Activated CD4-positive, CD25-positive, alpha-beta regulatory T cell treated with anti-CD3 and anti-CD28 coated beads, Interleukin-2, amount 50 U/mL, for 72 hours (primary cell): ENCODE data around the gene BLZF1.
"Not testable (repeated sequence)": the region's sequence is repeated elsewhere in the genome, so short reads cannot be mapped to it uniquely, and the experiment has no call there.

Source experiments
- DNase-seq: peaks from one replicate; pipeline ENCODE4 v3.0.0; 2021

BLZF1 gene, protein sequence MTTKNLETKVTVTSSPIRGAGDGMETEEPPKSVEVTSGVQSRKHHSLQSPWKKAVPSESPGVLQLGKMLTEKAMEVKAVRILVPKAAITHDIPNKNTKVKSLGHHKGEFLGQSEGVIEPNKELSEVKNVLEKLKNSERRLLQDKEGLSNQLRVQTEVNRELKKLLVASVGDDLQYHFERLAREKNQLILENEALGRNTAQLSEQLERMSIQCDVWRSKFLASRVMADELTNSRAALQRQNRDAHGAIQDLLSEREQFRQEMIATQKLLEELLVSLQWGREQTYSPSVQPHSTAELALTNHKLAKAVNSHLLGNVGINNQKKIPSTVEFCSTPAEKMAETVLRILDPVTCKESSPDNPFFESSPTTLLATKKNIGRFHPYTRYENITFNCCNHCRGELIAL

DNA sequence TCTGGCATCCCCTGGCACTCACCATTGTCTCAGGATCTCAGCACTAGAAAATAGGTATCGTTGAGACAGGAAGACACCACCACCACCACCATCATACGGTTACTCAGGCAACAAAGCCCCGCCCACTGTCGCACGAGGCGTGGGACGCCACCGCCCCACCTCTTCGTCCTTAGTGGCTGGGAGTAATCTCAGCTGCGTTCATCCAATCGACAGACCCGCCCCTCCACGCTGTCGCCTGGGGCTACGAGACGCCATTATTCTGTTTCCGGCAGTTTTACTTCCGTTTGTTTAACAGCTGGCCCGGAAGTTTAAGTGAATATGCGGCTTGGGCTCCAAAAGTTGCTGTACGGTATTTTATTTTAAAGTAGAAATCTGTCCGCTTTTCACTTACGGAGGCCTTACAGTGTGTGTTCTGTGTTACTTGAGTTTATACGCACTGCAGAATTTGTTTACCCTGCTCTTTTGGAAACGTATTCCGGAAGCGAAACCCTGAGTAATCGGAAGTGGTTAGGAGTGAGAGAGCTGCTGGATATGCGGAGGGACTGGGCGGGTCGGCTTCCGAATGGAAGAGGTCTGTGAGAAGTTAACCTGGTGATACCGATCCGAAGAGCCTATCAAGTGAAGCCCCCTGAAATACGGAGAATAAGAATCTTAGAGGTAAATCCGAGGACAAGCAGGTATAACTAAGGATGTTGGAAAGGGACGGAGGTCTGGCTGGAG, at the start of gene BLZF1, which contains the start of gene NME7:
BLZF1 (plus strand) TSS at position 510 of the 720 bp plus-strand sequence. CDS start 1,328 bp downstream, outside the sequence.
NME7 (minus strand) TSS at position 112 of the 720 bp plus-strand sequence; CDS start at position 25, 87 bp downstream.
- DNase-seq, result peak; percentile 97

DNA sequence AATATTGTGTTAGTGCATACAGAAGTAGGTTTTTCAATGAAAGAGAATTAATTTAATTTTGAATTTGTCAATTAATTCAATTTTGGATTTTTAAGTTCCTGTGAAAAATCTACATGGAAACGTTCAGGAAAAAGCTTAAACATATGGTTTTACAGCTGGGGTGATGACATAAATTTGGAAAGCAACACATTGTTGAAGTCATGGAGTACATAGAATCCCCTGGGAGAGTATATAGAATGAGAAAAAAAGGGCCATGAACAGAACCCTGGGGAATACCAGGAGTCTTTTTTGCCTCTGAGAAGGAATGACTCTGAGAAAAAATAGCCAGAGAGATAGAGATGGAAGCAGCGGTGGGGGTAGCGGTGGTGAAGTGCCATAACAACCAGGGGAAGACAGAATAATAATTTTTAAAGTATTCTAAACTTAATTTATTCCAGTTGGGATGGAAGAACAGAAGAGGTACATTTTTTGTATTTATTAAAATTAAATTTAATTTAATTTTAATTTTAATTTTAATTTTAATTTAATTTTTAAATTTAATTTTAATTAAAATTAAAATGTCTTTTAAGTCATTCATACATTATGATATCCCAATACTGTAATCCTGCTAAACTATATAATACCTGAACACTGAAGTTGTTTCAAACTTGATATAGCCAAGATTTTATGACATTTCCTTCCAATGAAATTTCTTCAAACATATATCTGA, 49.3 kb upstream of the BLZF1 start:
- no peak for DNase-seq

DNA sequence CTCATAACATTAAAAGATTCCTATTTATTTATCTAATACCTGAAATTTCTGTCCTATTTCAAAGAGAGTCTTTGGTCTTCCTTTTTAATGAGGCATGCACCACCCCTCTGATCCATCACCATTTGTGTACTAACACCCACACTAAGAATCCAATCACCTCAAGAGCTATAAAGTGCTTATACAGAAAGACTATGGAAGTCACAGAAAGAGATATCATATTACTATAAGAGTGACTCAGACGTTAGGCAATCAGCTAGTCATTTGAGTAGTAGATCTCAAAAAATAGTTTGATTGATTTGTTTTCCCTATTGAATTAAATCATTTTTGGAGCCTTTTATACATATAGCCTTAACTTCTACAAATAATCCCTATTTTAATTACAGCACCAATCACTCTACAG, 46.5 kb upstream of the BLZF1 start:
- no peak for DNase-seq

DNA sequence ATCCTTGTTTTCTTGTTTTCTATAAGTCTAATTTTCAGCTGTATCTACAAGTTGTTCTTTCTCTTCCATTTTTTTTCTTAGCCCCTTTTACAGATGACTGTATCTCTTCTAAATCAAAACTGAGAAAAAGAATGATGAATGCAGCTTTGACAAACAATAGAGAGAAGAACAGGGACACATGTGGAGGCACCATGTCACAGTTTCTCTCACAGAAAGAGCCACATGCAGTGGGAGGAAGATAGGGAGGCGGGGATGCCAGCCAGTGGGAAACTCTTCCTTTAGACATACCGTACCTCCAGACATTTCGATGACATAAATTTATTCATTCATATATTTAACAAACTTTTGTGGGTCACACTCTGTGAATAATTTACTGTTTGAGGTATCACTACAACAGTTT, 45.9 kb upstream of the BLZF1 start:
- DNase-seq, result no peak

DNA sequence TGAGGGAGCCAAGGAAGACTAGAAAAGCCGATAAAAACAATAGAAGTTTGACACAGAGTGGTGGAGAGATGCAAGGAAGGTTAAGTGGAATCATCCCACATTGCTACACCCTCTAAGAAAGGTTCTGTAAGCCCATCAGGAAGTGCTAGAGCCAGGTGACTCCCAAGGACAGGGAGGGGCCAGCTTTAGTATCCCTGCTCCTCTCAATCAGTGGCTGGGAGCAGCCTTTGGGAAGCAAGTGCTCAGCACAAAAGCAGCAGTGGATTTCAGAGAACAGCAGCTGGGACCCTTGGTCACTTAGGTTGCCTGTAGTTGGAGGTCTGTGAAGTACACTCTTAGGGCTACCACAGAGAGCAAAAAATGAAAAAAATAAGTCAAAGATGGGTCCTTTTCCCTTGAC, 42.9 kb upstream of the BLZF1 start:
- DNase-seq, result no peak

DNA sequence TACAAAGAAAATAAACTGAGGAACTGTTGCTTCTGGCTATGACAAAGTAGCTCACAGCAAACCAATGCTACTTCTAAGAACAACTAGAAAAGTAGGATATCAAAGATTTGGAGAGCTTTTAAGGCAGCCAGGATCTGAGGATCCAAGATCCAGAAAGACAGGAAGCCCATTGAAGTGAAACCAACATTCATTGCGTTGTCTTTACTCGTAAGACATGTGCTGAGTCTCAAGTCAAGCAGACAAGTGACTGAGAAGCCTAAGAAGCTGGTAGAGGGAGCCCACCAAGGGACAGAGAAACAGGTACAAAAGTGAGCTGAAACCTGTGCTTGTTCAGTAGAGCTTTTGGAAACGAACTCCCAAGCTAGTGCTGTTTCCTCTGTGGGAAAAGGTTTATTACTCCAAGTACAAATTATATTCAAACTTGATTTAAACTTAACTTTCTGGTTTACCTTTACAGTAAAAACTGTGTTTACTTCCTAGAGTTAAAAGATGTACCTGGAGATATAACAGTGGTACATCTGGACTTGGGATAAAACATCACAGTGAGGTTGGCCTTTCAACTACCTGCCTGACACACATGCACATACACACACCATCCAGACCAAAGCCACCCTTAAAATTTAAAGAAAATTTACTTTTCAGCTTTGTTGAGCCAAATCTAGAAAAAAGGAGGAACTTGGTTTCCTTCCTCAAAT, 41.6 kb upstream of the BLZF1 start:
- DNase-seq, result no peak

DNA sequence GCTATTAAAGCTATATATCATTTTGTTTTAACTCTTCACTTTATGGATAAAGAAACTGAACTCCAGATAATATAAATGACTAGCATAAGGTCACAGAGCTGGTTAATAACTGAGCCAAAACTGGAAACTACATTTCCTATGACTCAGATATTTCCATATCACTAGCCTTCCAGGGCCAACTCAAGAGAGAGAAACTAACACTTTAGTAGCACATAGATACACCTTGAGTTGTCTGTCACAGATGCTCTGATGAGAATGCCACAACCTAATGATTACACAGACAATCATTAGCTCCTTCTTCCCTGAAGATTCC, 41.1 kb upstream of the BLZF1 start:
- no peak for DNase-seq

DNA sequence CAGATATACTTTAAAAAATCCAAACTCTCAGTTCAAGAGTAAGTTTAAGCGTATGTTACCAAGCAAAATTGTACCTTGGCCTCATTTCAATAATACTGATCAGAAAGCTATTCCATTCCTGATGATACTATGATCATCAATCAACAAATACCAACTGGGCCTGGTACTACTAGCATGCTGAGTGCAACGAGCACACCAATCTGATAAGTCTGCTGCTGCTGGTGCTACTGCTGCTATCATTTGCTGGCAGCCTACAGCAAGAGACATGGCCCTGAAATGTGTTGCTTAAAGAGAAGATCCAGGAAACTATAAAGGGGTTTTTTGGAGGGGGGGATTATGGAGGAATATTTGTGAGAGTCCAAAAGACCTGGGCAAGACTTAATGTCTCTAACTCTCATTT, 40.1 kb upstream of the BLZF1 start:
- DNase-seq, result no peak

DNA sequence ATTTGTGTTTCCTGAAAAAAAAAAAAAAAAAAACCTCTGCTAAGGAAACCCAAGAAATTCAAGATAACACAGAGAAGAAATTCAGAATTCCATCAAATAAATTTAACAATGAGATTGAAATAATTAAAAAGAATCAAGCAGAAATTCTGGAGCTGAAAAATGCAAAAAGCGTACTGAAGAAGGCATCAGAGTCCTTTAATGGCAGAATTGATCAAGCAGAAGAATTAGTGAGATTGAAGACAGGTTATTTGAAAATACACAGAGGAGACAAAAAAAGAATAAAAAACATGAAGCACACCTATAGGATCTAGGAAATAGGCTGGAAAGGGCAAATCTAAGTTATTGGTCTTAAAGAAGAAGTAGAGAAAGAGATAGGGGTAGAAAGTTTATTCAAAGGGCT, 38.6 kb upstream of the BLZF1 start:
- no peak for DNase-seq

DNA sequence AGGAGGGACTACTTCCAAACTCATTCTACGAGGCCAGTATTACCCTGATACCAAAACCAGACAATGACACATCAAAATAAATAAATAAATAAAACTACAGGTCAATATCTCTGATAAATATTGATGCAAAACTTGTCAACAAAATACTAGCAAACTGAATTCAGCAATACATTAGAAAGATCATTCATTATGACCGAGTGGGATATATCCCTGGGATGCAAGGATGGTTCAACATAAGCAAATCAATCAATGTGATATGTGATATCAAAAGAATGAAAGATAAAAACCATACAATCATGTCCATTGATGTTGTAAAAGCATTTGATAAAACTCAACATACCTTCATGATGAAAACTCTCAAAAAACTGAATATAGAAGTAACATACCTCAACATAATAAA, 37.1 kb upstream of the BLZF1 start:
- DNase-seq, result no peak

DNA sequence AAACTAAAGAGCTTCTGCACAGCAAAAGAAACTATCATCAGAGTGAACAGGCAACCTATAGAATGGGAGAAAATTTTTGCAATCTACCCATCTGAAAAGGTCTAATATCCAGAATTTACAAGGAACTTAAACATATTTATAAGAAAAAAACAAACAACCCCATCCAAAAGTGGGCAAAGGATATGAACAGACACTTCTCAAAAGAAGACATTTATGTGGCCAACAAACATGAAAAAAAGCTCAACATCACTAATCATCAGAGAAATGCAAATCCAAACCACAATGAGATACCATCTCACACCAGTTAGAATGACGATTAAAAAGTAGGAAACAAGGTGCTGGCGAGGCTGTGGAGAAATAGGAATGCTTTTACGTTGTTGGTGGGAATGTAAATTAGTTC, 33.3 kb upstream of the BLZF1 start:
- DNase-seq, result not testable (repeated sequence)

DNA sequence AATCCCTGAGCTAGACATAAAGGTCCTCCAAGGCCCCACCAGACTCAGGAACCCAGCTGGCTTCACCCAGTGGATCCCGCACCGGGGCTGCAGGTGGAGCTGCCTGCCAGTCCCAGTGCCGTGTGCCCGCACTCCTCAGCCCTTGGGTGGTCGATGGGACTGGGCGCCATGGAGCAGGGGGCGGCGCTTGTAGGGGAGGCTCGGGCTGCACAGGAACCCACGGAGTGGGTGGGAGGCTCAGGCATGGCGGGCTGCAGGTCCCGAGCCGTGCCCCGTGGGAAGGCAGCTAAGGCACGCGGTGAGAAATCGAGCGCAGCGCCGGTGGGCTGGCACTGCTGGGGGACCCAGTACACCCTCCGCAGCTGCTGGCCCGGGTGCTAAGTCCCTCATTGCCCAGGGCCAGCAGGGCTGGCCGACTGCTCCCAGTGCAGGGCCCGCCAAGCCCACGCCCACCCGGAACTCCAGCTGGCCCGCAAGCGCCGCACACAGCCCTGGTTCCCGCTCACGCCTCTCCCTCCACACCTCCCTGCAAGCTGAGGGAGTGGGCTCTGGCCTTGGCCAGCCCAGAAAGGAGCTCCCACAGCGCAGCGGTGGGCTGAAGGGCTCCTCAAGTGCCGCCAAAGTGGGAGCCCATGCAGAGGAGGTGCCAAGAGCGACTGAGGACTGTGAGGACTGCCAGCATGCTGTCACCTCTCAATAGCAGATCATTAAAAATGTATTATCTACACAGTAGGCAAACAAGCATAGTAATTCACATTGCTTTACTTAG, 30.9 kb upstream of the BLZF1 start:
- DNase-seq, result not testable (repeated sequence)

DNA sequence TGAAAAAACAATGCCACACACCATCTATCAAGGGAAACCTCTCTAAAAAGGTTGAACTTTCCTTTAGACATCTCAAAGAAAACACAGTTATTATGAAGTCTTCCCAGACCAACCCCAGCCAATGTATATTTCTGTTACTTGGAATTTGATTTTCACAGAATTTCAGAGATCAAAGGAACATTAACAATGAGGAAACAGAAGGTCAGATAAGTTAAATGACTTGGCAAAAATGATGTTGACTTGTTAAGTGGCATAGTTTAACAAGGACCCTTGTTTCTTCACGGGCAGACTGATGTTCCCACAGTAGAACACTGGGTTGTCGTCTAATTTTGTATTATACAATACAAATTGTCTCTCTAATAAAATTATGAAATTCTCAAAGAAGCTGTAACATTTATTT, 29.4 kb upstream of the BLZF1 start:
- no peak for DNase-seq

DNA sequence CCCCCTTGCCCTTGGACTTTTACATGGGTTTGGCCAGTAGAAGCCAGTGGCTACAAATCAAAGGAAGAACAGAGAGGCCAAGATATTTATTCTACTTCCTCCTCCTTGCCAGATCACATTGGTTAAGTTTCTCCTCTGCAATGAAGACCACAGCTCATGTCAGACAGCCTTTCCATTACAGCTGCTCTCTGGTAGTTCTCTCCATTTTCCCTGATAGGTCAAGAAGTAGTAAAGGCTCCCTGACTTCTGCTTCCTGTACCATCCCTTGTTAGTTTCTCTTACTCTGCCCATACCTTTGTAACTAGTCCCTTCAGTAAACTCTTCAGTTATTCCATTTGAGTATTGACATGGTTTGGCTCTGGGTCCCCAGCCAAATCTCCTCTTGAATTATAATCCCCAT, 28.2 kb upstream of the BLZF1 start:
- no peak for DNase-seq

DNA sequence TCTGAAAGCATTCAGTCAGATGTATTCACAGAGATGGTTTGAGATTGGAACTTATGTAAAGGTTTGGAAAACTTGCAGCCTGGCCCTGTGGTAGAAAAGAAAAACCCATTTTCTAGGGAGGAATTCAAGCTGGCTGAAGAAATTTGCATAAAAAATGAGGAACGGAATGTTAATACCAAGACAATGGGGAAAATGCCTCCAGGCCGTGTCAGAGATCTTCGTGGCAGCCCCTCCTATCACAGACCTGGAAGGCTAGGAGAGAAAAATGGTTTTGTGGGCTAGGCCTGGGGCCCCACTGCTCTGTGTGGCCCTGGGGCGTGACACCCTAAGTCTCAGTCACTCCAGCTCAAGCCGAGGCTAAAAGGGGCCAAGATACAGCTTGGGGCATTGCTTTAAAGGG, 27.1 kb upstream of the BLZF1 start:
- no peak for DNase-seq

DNA sequence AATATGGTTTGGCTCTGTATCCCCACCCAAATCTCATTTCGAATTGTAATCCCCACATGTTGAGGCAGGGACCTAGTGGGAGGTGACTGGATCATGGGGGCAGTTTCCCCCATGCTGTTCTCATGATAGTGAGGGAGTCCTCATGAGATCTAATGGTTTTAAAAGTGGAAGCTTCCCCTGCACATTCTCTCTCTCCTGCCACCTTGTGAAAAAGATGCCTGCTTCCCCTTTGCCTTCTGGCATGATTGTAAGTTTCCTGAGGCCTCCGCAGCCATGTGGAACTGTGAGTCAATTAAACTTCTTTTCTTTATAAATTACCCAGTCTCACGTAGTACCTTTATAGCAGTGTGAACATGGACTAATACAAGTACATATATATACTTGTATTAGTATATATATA, 25.9 kb upstream of the BLZF1 start:
- DNase-seq, result not testable (repeated sequence)

DNA sequence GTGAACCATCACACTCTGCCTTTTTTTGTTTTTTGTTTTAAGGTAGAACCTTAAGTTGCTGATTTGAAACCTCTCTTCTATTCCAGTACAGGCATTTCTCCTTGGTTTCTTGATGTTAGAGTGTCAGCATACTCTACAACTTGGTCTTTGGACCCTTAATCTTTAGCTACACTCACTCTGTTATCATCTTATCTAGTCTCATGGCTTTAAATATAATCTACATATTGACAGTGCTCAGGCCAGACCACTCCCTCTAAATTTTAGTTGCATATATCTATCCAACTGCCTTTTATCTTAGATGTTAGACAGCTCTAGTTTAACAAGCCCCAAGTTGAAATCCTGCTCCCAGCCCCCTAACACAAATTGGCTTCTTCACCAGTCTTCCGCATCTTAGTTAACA, 22.5 kb upstream of the BLZF1 start:
- DNase-seq, result no peak

DNA sequence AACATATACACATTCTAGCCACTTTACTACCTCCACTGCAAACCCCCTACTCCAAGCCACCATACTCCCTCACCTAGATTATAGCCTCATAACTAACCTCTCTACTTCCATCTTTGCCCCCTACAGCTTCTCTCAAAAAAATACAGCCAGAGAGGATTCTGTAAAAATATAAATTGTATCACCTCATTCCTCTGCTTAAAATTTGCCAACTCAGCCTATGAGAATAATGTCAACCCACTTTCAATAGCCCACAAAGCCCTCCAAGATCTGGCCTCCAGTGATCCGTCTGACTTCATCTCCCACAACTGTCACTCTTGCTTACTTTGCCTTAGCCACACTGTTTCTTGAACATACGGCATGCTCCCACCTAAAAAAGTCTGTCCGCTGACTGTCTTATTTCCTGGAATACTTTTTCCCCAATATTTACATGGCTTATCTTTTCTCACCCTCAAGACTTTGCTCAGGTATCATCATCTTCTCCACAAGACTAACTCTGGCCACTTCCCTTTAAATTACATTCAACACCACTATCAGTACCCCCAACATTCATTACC, 21.9 kb upstream of the BLZF1 start:
- no peak for DNase-seq

DNA sequence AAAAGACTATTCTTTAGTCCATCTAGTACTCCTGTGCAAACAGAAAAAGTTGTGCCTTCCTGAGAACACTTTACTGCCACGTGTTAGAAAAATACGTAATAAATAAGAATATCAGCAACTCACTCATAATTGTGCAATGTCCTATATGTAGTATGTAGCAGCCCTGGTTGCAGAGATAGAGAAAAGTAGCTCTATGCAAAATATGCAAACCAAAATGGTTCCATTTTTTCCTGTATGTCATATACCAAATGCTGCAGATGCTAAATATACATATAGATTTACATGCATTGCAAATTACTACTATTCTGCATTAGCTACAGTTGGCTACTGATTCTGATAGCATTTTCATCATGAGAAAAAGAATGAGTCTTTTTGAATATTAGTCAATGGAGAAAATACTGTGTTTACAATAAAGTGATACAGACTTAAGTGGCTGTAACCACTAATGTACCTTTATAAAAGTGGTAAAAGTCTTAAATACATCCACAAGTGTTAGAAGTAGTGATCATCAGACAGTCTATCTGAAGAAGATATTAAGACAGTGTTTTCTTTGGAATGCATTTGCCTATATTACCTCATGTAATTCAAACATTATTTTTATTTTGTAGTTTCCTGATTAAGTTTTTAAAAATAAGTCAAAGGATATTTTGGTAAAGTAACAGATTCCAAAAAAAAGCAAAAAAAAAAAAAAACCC, 20.2 kb upstream of the BLZF1 start:
- DNase-seq, result no peak

DNA sequence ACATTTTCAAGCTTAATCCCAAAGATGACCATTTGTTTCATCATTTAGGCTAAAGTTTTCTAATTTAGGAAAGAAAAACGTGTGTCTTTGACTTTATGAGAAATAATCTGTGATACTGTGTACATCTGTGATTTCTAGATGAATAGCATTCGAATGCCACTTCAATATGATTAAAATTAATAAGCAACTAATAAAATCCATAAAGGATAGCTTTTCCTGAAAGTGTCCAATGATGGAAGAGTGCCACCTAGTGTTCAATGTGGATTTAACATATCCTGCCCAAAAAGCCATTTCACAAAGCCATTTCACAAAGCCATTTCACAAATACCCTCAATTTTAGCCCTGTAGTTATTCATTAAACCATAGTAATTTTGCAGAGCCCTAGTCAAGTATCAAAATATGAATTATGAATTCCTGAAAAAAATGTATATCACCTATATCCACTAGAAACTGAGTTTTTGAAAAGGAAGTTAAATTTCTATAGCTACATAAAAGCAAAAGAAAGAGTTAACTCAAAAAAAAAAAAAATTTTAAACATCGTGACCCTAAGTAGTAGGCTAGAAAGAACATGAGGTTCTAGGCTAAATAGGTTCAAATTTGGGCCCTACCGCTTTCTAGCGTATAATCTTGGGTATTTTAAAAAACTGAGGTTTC, 19.5 kb upstream of the BLZF1 start:
- DNase-seq, result no peak

DNA sequence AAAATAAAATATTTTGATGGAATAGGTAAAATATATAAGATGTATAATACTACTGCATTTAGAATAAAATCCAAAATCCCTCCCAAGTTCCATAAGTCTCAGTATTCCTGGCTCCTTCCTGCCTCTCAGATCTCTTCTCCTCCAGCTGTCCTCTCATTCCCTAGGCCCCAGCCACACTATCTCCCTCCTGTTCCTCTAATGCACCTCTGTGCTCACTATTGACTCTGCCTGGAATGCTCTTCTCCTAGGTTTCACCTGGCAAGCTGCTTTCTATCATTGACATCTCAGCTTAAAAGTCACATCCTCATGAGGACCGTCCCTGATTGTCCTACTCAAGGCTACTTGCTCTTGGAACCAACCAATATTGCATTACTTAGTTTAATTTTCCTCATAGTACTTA, 7.6 kb upstream of the BLZF1 start:
- DNase-seq, result no peak
